GM12891 (cell line): Measurements from ENCODE around the gene MFSD11.

Source experiments
- PAX5 ChIP-seq: IDR thresholded peaks from 2 replicates; pipeline ENCODE4 v1.6.1; 2011; ENCODE audit warnings: low read length, moderate library complexity, mild to moderate bottlenecking; ENCODE audit not compliant: insufficient read depth, severe bottlenecking
- POLR2A ChIP-seq: IDR thresholded peaks from 2 replicates; pipeline ENCODE4 v1.6.1; 2011; ENCODE audit warnings: low read depth, low read length, control low read depth
- POLR2AphosphoS5 ChIP-seq: IDR thresholded peaks from 2 replicates; pipeline ENCODE4 v1.6.1; 2011; ENCODE audit warnings: low read depth, low read length, control low read depth
- POU2F2 ChIP-seq: IDR thresholded peaks from 2 replicates; pipeline ENCODE4 v1.6.1; 2011; ENCODE audit warnings: low read depth, mild to moderate bottlenecking, control low read depth, low read length, moderate library complexity
- SPI1 ChIP-seq: IDR thresholded peaks from 2 replicates; pipeline ENCODE4 v1.6.1; 2011; ENCODE audit warnings: low read depth, low read length, control low read depth
- TAF1 ChIP-seq: IDR thresholded peaks from 2 replicates; pipeline ENCODE4 v1.6.1; 2011; ENCODE audit warnings: low read depth, low read length, control low read depth

DNA sequence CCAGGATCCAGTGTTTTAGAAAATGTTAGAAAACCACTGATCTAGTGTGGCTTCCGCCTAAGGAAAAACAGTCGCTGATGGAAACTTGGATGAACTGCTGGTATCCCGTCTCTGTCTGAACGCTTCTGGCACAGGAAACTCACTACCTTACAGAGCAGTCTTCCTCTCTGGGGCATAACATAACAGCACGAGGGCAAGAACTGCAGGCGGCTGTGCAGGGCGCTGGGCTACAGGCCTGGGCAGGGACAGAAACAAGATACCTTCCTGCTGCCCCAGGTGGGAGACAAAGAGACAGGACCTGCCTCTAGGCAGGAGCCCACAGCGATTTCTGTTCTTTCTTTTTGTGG, 37.7 kb upstream of the MFSD11 start:
- no peak for TF ChIP-seq POLR2A
- no peak for TF ChIP-seq TAF1
- no peak for TF ChIP-seq POLR2AphosphoS5
- TF ChIP-seq PAX5 = no peak
- no peak for TF ChIP-seq SPI1
- no peak for TF ChIP-seq POU2F2
